OCI-LY1 (cell line): ENCODE results near the gene UROC1.

ENCODE experiments used
- EZH2 ChIP-seq: fragments of 200-600 bp; sonication (generic), shearing (Covaris generic); IDR thresholded peaks from 2 replicates; pipeline ENCODE4 v1.8.0; 2017; ENCODE audit warnings: borderline replicate concordance, mixed run types, mild to moderate bottlenecking, antibody characterized with exemption, low read length, moderate library complexity, mixed read lengths
- TF ChIP-seq, protein P1 (sequence below): fragments of 200-600 bp; sonication (generic), shearing (Covaris generic); IDR thresholded peaks from 2 replicates; pipeline ENCODE4 v1.5.1; 2017; ENCODE audit warnings: mild to moderate bottlenecking, antibody characterized with exemption, low read length, moderate library complexity, mixed read lengths

DNA sequence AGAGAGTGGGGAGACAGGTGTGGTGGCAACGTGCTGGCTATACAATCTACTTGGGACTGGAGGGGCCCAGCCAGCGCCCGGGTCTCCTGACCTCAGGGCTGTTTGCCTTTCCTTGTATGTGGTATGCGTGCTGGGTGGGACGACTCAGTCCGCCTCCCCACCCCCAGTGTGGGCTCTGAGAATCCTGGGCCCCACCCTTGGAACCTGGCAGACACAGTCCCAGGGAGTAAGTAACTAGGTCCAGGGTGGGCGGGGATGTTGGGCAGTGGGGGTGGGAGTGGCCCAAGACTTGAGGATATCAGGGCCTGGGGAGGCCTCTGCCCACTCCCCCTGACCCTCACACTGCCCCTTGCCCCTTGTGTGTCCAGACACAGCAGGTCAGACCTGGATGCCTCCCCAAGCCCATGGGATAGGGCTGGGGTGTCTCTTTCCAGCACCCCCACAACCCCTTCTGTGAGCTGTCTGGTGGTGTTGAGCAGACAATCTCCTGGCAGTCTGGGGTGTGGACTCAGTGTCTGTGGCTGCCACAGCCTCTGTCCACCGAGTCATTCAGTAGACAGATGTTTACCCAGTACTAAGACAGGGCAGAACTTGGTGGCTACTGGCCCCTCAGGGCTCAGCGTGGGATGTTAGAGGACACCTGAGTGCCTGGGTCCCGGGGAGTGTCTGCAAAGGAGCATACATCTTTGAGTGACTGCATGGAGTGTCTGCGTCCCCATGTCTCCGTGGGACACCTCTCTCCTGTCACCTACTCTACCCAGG, 7.7 kb upstream of the UROC1 start:
- TF ChIP-seq, protein P1, sequence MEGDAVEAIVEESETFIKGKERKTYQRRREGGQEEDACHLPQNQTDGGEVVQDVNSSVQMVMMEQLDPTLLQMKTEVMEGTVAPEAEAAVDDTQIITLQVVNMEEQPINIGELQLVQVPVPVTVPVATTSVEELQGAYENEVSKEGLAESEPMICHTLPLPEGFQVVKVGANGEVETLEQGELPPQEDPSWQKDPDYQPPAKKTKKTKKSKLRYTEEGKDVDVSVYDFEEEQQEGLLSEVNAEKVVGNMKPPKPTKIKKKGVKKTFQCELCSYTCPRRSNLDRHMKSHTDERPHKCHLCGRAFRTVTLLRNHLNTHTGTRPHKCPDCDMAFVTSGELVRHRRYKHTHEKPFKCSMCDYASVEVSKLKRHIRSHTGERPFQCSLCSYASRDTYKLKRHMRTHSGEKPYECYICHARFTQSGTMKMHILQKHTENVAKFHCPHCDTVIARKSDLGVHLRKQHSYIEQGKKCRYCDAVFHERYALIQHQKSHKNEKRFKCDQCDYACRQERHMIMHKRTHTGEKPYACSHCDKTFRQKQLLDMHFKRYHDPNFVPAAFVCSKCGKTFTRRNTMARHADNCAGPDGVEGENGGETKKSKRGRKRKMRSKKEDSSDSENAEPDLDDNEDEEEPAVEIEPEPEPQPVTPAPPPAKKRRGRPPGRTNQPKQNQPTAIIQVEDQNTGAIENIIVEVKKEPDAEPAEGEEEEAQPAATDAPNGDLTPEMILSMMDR = no peak
- TF ChIP-seq EZH2 = no peak
